ENCODE data around the gene GAR1.
"Not testable (repeated sequence)": the region's sequence is repeated elsewhere in the genome, so short reads cannot be mapped to it uniquely, and the experiment has no call there.

The GAR1 gene

GRCh38 chr4:109815151-109816081 lies at the start of gene GAR1:
Gene GAR1, plus strand, starts transcription at chr4:109815762. Its CDS starts 403 bp downstream, at chr4:109816165.
- DNase-seq (ENCODE audit: low spot score) = peak; percentile 94

GRCh38 chr4:109782092-109782491 lies 33.5 kb upstream of the GAR1 start:
- DNase-seq (ENCODE audit: low spot score) = not testable (repeated sequence)

GRCh38 chr4:109786846-109787245 lies 28.7 kb upstream of the GAR1 start:
- no peak for DNase-seq (ENCODE audit: low spot score)

- DNase-seq (ENCODE audit: low spot score) = no peak
Measured at GRCh38 chr4:109787807-109788206, 27.8 kb upstream of the GAR1 start.

GRCh38 chr4:109795059-109795458 lies 20.5 kb upstream of the GAR1 start:
- DNase-seq (ENCODE audit: low spot score) = no peak

GRCh38 chr4:109798866-109799265 lies 16.7 kb upstream of the GAR1 start:
- no peak for DNase-seq (ENCODE audit: low spot score)

GRCh38 chr4:109801099-109801789 lies 14.3 kb upstream of the GAR1 start:
- DNase-seq (ENCODE audit: low spot score) = no peak

- no peak for DNase-seq (ENCODE audit: low spot score)
Measured at GRCh38 chr4:109801895-109802319, 13.7 kb upstream of the GAR1 start, which contains the start of gene CFI. Gene CFI, minus strand, starts transcription at chr4:109801999. Its CDS starts 28 bp downstream, at chr4:109801971.

GRCh38 chr4:109803924-109804571 lies 11.5 kb upstream of the GAR1 start:
- DNase-seq (ENCODE audit: low spot score) = peak; percentile 53

GRCh38 chr4:109809655-109810054 lies 5.9 kb upstream of the GAR1 start:
- DNase-seq (ENCODE audit: low spot score) = no peak

GRCh38 chr4:109810552-109811387 lies 4.8 kb upstream of the GAR1 start:
- no peak for DNase-seq (ENCODE audit: low spot score)

- DNase-seq (ENCODE audit: low spot score) = no peak
Measured at GRCh38 chr4:109811707-109812106, 3.9 kb upstream of the GAR1 start.

- DNase-seq (ENCODE audit: low spot score) = no peak
Measured at GRCh38 chr4:109816082-109816442, 500 bp downstream of the GAR1 start.

GRCh38 chr4:109816894-109817293 lies 1.3 kb downstream of the GAR1 start:
- DNase-seq (ENCODE audit: low spot score) = no peak

GRCh38 chr4:109818268-109818667 lies 2.7 kb downstream of the GAR1 start:
- no peak for DNase-seq (ENCODE audit: low spot score)

GRCh38 chr4:109820563-109820962 lies 5.0 kb downstream of the GAR1 start:
- DNase-seq (ENCODE audit: low spot score) = no peak

- DNase-seq (ENCODE audit: low spot score) = no peak
Measured at GRCh38 chr4:109821185-109821584, 5.6 kb downstream of the GAR1 start.

- DNase-seq (ENCODE audit: low spot score) = peak; percentile 41
Measured at GRCh38 chr4:109826719-109827118, 11.2 kb downstream of the GAR1 start.

GRCh38 chr4:109827672-109828071 lies 12.1 kb downstream of the GAR1 start, which contains the start of gene RRH:
Gene RRH, plus strand, starts transcription at chr4:109827972. Its CDS starts 56 bp downstream, at chr4:109828028.
- DNase-seq (ENCODE audit: low spot score) = no peak

- no peak for DNase-seq (ENCODE audit: low spot score)
Measured at GRCh38 chr4:109833756-109834155, 18.2 kb downstream of the GAR1 start.

- DNase-seq (ENCODE audit: low spot score) = no peak
Measured at GRCh38 chr4:109836985-109837384, 21.4 kb downstream of the GAR1 start.
